Esophagus squamous epithelium (tissue), 5 donors: ENCODE data around the gene IPO11. TPM values are rescaled to one million over a fixed set of nuclear protein-coding genes. Genes with fewer than 3 reads are reported as not detected.
"Not testable (repeated sequence)": the region's sequence is repeated elsewhere in the genome, so short reads cannot be mapped to it uniquely, and the experiment has no call there.

ENCODE experiments used
- DNase-seq: peaks from one replicate; lab custom pipeline; 2025; lab: John Stamatoyannopoulos, UW
- H3K27ac ChIP-seq, 4 donors: fragments of 200-600 bp; sonication (generic); one replicate each; pipeline ENCODE4 v1.5.1; 2016 to 2019; ENCODE audit warnings: mild to moderate bottlenecking in 1 of 4
- H3K27me3 ChIP-seq, 4 donors: fragments of 200-600 bp; sonication (generic); 1 replicate in 3 of 4; 2 replicates in 1 of 4; pipeline versions ENCODE4 v1.5.1 to v1.6.0; 2017 to 2021; ENCODE audit warnings: antibody characterized with exemption in 1 of 4
- H3K36me3 ChIP-seq, 3 donors: fragments of 200-600 bp; sonication (generic); one replicate each; pipeline ENCODE4 v1.5.1; 2016 to 2019
- H3K4me1 ChIP-seq, 3 donors: fragments of 200-600 bp; sonication (generic); one replicate each; pipeline ENCODE4 v1.5.1; 2017 to 2019
- H3K4me3 ChIP-seq, 4 donors: fragments of 200-600 bp; sonication (generic); 1 replicate in 3 of 4; 2 replicates in 1 of 4; pipeline ENCODE4 v1.5.1; 2016 to 2019; ENCODE audit warnings: mild to moderate bottlenecking in 2 of 4, moderate library complexity in 1 of 4
- H3K9me3 ChIP-seq, 3 donors: fragments of 200-600 bp; sonication (generic); one replicate each; pipeline ENCODE4 v1.5.1; 2016 to 2019
- POLR2A ChIP-seq, 4 donors: fragments of 450-650 bp; IDR thresholded peaks; one replicate each; pipeline ENCODE4 v1.6.1; 2017; ENCODE audit warnings: antibody characterized with exemption in 4 of 4, mild to moderate bottlenecking in 4 of 4, moderate library complexity in 3 of 4
- WGBS, 2 donors: methylation state at CpG; one replicate each; pipeline ENCODE4 v1.1.5; 2018; 5-methylcytosine and 5-hydroxymethylcytosine counted together
- intact Hi-C: fragments of 100-400 bp; cut with DNase I; formaldehyde crosslinking; loops from one replicate; pipeline ENCODE4 v1.15.0; 2022
- small RNA-seq, 4 donors: library from RNA; depleted of rRNA; stranded (forward); fragments of <200 nt; gene quantifications; one replicate each; pipeline ENCODE3, GENCODE V24; 2016
- total RNA-seq, 4 donors: library from RNA; depleted of rRNA; stranded (reverse); fragments of >200 nt; gene quantifications; one replicate each; pipeline ENCODE4 v1.1.0, GENCODE V29; 2016
- TF ChIP-seq, protein P1 (sequence below), 6 experiments: fragments of 450-650 bp in 4 of 6; fragments of 200-600 bp in 2 of 6; sonication (generic) in 2 of 6; IDR thresholded peaks; one replicate each; pipeline ENCODE4 v1.5.1; 2016 to 2019; ENCODE audit warnings: antibody characterized with exemption in 6 of 6, mild to moderate bottlenecking in 4 of 6, moderate library complexity in 4 of 6
- donor health status: DM: yes; HTN: yes; CAD: no.

IPO11 gene
- total RNA-seq, 4 donors from 2014 or later = 8.8 to 29.0 (median 20.3) TPM

- peaks cover 0 to 5% (median 0%) of the 10 kb centered on the region in 3 donors for H3K9me3 ChIP-seq
- DNase-seq = no peak
- no peak for TF ChIP-seq POLR2A (IDR thresholded peaks at IDR 0.05)
- TF ChIP-seq, protein P1, sequence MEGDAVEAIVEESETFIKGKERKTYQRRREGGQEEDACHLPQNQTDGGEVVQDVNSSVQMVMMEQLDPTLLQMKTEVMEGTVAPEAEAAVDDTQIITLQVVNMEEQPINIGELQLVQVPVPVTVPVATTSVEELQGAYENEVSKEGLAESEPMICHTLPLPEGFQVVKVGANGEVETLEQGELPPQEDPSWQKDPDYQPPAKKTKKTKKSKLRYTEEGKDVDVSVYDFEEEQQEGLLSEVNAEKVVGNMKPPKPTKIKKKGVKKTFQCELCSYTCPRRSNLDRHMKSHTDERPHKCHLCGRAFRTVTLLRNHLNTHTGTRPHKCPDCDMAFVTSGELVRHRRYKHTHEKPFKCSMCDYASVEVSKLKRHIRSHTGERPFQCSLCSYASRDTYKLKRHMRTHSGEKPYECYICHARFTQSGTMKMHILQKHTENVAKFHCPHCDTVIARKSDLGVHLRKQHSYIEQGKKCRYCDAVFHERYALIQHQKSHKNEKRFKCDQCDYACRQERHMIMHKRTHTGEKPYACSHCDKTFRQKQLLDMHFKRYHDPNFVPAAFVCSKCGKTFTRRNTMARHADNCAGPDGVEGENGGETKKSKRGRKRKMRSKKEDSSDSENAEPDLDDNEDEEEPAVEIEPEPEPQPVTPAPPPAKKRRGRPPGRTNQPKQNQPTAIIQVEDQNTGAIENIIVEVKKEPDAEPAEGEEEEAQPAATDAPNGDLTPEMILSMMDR (IDR thresholded peaks at IDR 0.05) = no peak
- intact Hi-C loops = no loop called here
- H3K27me3 ChIP-seq = no peaks in the 10 kb centered on the region
- H3K27ac ChIP-seq = no peak overlapping the region
- no peak overlapping the region for H3K4me3 ChIP-seq
- no peaks in the 10 kb centered on the region for H3K4me1 ChIP-seq
- no peaks in the 10 kb centered on the region for H3K36me3 ChIP-seq
- 86 to 87% methylated on average over 1 of the region's 1 CpG for WGBS, 2 donors
Observed at GRCh38 chr5:62671479-62671878, 258.9 kb downstream of the IPO11 start.

GRCh38 chr5:62676596-62676995 is 264.0 kb downstream of the IPO11 start:
- H3K4me3 ChIP-seq, H3K27ac ChIP-seq, intact Hi-C loops, H3K4me1 ChIP-seq, H3K27me3 ChIP-seq, DNase-seq, H3K36me3 ChIP-seq: not testable (repeated sequence)
- peaks cover 0 to 31% (median 14%) of the 10 kb centered on the region in 3 donors for H3K9me3 ChIP-seq

Small RNA genes lying within 50 kb of the gene (small RNA-seq; reads per million reads assigned to genes)
- gene CKS1BP3 = 0 reads per million in 4 donors
- 0 reads per million in 4 donors for gene RNU6-661P

Other genes with a start within 250 kb of the IPO11 start
- 10 to 100 TPM; 14.0 to 43.1 (median 26.4) TPM for gene KIF2A, start 106.6 kb upstream of the IPO11 start, total RNA-seq
- 10 to 100 TPM; 18.8 to 38.5 (median 26.8) TPM for gene DIMT1, start 8.9 kb upstream of the IPO11 start, total RNA-seq
- 1 to 10 TPM in 2 of 4 donors, under 1 TPM in 2; 0.49 to 3.6 (median 1.3) TPM for gene LRRC70, start 166.1 kb downstream of the IPO11 start, total RNA-seq